Activated T-helper 1 cell treated with anti-CD3 and anti-CD28 coated beads, Interleukin-12 subunit alpha, Interleukin-12 subunit beta, Interleukin-2, Interleukin-4 antibody, amounts not matched to agents 30 ng/mL and 10 ng/mL and 1 ng/mL, durations not matched to agents 14 hours and 24 hours and 36 hours (primary cell): Measurements from ENCODE around the gene PTPN1. TPM values are rescaled to one million over a fixed set of nuclear protein-coding genes. Genes with fewer than 3 reads are reported as not detected.

Source experiments
- total RNA-seq: library from RNA; stranded (reverse); gene quantifications from 2 replicates; pipeline ENCODE4 v1.2.3, GENCODE V29; 2022

The PTPN1 gene
- total RNA-seq, 1 donor from 2014 or later = 60.0 TPM

Other genes with a start within 250 kb of the PTPN1 start
- gene RIPOR3, start 181.2 kb downstream of the PTPN1 start, total RNA-seq = not detected in 2 replicates
- 6.3 and 7.1 TPM in 2 replicates for gene PARD6B, start 221.2 kb downstream of the PTPN1 start, total RNA-seq